Uterus (tissue), 2 donors: Measurements from ENCODE around the gene ADGRA3.

ENCODE experiments used
- POLR2A ChIP-seq, 2 donors: fragments of 450-650 bp; IDR thresholded peaks; one replicate each; pipeline ENCODE4 v1.6.1; 2016; ENCODE audit warnings: antibody characterized with exemption in 2 of 2, mild to moderate bottlenecking in 1 of 2, moderate library complexity in 1 of 2
- TF ChIP-seq, protein P1 (sequence below), 4 experiments: fragments of 200-600 bp in 2 of 4; fragments of 450-650 bp in 2 of 4; sonication (generic) in 2 of 4; IDR thresholded peaks; one replicate each; pipeline ENCODE4 v1.5.1; 2016 to 2019; ENCODE audit warnings: antibody characterized with exemption in 4 of 4, mild to moderate bottlenecking in 2 of 4, moderate library complexity in 1 of 4

DNA sequence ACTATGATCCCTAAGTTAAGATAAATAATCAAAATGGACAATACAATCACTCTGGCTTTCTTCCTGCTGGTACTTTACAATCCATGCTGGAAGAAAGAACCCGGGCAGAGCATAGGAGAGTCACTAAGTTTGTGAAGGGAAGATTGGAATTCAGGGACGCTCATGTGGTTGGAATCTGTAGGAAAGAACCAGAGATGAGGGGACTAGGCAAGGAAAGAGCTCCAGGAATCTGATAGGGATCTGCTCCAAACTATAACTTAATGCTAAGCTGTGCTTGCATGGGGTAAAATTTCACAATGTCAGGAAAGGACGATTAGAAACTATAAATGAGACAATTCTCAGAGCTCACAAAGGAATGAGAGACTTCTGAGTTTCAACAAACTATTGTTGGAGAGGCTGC is 167.5 kb downstream of the ADGRA3 start:
- TF ChIP-seq, protein P1, sequence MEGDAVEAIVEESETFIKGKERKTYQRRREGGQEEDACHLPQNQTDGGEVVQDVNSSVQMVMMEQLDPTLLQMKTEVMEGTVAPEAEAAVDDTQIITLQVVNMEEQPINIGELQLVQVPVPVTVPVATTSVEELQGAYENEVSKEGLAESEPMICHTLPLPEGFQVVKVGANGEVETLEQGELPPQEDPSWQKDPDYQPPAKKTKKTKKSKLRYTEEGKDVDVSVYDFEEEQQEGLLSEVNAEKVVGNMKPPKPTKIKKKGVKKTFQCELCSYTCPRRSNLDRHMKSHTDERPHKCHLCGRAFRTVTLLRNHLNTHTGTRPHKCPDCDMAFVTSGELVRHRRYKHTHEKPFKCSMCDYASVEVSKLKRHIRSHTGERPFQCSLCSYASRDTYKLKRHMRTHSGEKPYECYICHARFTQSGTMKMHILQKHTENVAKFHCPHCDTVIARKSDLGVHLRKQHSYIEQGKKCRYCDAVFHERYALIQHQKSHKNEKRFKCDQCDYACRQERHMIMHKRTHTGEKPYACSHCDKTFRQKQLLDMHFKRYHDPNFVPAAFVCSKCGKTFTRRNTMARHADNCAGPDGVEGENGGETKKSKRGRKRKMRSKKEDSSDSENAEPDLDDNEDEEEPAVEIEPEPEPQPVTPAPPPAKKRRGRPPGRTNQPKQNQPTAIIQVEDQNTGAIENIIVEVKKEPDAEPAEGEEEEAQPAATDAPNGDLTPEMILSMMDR (IDR thresholded peaks at IDR 0.05) = no peak
- TF ChIP-seq POLR2A (IDR thresholded peaks at IDR 0.05) = no peak
